Mononuclear cell (primary cell): ENCODE data around the gene GMPS. TPM values are rescaled to one million over a fixed set of nuclear protein-coding genes. Genes with fewer than 3 reads are reported as not detected.
"Not testable (repeated sequence)": the region's sequence is repeated elsewhere in the genome, so short reads cannot be mapped to it uniquely, and the experiment has no call there.

Experiments
- H3K27me3 ChIP-seq: 2 replicates; pipeline ENCODE4 v1.6.0; 2011; ENCODE audit warnings: low read length, control low read depth; ENCODE audit not compliant: insufficient read depth
- H3K4me1 ChIP-seq: 2 replicates; pipeline ENCODE4 v1.5.1; 2011; ENCODE audit warnings: mild to moderate bottlenecking, low read length, control low read depth; ENCODE audit not compliant: insufficient read depth
- H3K4me3 ChIP-seq: 2 replicates; pipeline ENCODE4 v1.5.1; 2011; ENCODE audit warnings: mild to moderate bottlenecking, low read length, moderate library complexity
- H3K9me3 ChIP-seq: 2 replicates; pipeline ENCODE4 v1.5.1; 2011; ENCODE audit warnings: low read depth, mild to moderate bottlenecking, control low read depth, low read length
- total RNA-seq: library from RNA; depleted of rRNA; stranded (reverse); fragments of >200 nt; gene quantifications from one replicate; pipeline ENCODE4 v1.2.3, GENCODE V29; 2012

GMPS gene
- total RNA-seq, 1 donor: 43.6 TPM

DNA sequence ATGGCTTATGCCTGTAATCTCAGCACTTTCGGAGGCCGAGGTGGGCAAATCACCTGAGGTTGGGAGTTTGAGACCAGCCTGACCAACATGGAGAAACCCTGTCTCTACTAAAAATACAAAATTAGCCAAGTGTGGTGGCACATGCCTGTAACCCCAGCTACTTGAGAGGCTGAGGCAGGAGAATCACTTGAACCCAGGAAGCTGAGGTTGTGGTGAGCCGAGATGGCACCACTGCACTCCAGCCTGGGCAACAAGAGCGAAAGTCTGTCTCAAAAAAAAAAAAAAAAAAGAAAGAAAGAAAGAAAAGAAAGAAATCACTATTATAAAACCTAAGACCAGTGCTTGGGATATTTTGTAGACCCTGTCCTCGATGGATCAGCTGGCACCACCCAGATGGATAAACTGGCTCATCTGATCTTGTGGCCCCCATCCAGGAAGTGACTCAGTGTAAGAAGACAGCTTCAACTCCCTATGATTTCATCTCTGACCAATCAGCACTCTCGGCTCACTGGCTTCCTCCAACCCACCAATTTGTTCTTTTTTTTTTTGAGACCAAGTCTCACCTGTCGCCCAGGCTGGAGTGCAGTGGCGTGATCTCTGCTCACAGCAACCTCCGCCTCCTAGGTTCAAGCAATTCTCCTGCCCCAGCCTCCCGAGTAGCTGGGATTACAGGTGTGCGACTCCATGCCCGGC lies 8.0 kb upstream of the GMPS start:
- H3K27me3 ChIP-seq, H3K9me3 ChIP-seq, H3K4me3 ChIP-seq: not testable (repeated sequence)
- peaks cover 14% of the 10 kb centered on the region for H3K4me1 ChIP-seq

DNA sequence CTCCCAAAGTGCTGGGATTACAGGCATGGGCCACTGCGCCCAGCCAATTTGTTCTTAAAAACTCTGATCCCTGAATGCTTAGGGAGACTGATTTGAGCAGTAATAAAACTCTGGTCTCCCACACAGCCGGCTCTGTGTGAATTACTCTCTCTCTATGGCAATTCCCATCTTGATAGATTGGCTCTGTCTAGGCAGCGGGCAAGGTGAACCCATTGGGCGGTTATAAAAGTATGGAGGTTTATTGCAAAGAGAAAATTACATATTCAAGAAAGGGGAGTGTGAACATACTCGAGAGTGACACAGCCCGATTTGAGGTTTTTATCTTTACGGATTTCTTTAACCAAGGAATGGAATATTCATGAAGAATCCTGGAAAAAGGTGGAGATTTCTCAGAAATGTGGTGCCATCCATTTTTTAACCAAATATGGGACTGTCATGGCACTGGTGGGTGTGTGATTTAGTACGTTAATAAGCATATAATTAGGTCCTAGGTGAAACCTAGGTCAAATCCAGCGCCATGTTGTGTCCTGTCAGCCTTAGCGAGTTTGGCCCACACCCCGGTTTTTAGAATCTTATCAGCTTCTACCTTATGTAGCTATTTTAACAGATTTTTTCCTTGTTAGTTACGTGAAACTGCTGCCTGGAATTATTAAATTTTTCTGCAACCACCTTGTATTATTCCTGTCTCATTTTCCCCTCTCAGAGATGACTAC lies 7.2 kb upstream of the GMPS start:
- H3K27me3 ChIP-seq: no peaks in the 10 kb centered on the region
- peaks cover 14% of the 10 kb centered on the region for H3K4me1 ChIP-seq
- no peaks in the 10 kb centered on the region for H3K9me3 ChIP-seq
- H3K4me3 ChIP-seq: no peak overlapping the region

DNA sequence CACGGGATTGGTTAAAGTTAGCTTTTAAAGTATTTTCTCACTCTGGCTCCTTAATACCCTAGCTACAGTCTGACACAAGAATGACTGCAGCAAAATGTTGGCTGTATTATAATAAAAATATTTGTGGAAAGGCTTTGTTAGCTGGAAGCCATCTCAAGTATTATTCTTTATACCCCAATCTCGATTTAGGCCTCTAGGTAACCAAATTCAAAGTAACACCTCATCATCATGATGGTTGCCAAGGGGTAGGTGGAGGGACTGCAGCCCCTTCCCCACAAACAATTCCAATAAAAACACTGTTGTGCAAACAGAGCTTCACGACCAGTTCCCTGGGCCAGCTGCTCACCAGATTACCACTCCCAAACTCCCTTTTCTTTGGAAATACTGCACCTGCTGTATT lies 759 bp upstream of the GMPS start:
- Histone ChIP-seq H3K4me3 (peak overlapping the region; percentile 87), H3K4me1 (peaks cover 24% of the 10 kb centered on the region), H3K9me3 (no peaks in the 10 kb centered on the region), H3K27me3 (no peaks in the 10 kb centered on the region)

DNA sequence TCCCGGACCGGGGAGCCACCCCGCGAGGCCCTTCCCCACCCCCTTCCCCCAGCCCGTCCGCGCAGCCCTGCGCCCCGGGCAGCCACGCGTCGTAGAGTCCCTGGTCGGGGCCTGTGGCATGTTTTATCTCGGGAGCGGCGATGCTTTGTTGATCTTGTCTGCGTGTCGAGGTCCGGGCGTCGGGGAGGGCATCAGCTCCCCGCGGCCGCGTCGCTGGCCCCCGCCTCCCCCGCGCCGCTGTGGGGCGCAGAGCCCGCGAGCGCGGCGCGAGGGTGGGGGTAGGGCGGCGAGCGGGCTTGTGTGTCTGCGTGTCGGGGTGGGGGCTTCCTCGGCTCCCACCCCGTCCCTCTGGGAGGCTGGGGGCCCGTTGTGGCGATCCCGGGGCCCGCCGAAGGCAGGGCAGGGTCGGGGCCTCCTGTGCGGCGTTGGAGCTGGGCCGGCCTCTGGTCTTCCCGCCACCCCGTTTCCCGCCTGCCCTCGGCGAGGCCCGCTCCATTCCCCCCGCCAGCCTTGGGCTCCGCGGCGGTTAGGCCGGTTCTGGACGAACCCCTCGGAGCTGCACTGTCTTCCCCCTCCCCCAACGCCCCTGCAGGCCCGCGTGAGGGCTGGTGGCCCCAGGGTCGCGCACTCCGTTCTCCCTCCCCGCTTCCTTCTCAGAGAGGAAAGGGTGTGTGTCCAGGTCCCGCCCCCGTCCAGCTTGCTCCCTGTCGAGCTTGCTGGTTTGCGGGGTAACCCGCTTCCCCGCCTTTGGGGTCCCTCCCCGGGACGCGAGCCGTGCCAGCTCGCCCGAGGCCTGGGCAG lies 695 bp downstream of the GMPS start:
- Histone ChIP-seq H3K9me3 (no peaks in the 10 kb centered on the region), H3K4me3 (peak overlapping the region; percentile 87), H3K4me1 (peaks cover 24% of the 10 kb centered on the region), H3K27me3 (no peaks in the 10 kb centered on the region)

DNA sequence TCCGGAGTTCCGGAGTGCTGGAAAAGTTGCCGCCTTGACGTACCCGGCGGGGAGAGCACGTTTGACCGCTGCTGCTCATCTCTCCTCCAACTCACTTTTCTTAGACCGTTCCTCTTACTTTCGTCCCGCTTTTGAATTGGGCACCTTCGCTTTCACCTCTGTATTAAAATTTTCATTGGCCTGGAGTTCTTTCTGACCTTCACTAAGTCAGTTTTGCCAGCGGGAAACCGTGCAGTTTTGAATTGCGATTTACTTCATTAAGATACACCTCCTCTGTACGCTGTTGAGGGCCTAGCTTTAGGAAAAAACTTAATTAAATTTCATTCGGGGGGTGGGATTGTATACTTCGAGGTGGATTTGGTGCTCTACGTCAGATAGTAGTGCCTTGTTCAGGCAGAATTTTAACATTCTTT lies 1.3 kb downstream of the GMPS start:
- Histone ChIP-seq H3K4me3 (peak overlapping the region; percentile 87), H3K9me3 (no peaks in the 10 kb centered on the region), H3K4me1 (peaks cover 24% of the 10 kb centered on the region), H3K27me3 (no peaks in the 10 kb centered on the region)

DNA sequence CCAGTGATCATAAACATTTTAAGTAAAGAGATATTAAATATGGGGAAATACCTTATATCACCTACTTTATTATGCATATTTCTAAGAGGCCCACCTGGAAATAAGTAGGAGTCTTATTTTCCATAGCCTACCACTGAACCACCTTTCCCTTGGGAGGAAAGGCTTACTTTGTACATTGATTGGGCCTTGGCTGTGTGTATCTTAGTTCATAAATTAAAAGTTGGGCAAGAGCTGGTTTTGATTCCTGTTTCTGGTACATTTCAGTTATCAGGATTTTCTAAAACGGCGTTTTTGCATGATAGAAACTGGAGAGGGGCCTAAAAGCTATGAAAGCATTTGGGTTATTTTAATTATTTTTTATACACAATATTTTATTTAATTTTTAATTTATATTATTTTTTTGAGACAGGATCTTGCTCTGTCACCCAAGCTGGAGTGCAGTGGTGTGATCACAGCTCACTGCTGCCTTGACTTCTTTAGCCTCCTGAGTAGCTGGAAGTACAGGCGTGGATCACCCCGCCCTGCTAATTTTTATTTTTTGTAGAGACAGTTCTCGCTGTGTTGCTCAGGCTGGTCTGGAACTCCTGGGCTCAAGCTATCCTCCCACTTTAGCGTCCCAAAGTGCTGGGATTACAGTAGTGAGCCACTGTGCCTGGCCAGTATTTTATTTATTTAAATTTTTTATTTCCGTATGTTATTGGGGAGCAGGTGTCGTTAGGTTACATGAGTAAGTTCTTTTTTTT lies 2.6 kb downstream of the GMPS start:
- Histone ChIP-seq H3K4me1 (peaks cover 24% of the 10 kb centered on the region), H3K9me3 (no peaks in the 10 kb centered on the region), H3K4me3 (no peak overlapping the region), H3K27me3 (no peaks in the 10 kb centered on the region)

DNA sequence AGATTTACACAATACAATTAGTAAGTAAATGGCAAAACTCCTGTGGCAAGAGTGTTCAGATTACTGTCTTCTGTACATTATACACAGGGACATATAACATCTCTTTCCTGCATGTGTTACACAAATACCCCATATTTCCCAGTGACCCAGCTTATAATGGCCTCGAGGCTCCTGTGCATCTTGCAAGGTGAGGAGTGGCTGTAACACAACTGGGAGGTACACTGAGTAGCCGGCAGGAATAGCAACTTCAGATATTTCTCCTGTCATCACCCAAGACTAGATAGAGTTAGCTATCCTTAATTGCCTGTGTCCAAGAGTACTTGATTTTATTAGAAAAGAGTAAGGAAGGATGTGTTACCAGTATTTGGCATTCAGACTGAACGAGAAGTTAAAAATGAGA lies 5.6 kb downstream of the GMPS start:
- peaks cover 20% of the 10 kb centered on the region for H3K4me1 ChIP-seq

DNA sequence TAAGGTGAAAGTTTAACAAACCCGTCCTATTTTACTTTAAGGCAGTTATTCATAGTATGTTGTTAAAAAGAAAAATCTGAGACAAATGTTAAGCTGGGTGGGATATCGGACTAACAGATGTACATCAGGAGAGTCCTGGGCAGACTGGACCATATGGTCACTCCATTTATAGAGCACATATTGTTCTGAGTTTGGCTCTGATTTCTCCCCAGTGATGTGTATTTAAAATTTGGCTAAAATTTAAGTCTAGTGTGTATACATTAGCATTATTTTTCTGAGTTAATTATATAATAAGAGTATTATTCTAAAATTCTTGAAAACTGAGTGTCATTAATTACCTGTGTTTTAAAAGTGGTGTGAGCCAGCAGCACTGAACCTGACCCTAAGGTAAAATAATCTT lies 6.1 kb downstream of the GMPS start:
- Histone ChIP-seq H3K9me3 (no peaks in the 10 kb centered on the region), H3K4me3 (no peak overlapping the region), H3K27me3 (no peaks in the 10 kb centered on the region), H3K4me1 (peaks cover 20% of the 10 kb centered on the region)

More for the DNA sequence above, 5.6 kb downstream of the GMPS start:
- Histone ChIP-seq H3K9me3 (no peaks in the 10 kb centered on the region), H3K4me3 (no peak overlapping the region), H3K27me3 (no peaks in the 10 kb centered on the region)

DNA sequence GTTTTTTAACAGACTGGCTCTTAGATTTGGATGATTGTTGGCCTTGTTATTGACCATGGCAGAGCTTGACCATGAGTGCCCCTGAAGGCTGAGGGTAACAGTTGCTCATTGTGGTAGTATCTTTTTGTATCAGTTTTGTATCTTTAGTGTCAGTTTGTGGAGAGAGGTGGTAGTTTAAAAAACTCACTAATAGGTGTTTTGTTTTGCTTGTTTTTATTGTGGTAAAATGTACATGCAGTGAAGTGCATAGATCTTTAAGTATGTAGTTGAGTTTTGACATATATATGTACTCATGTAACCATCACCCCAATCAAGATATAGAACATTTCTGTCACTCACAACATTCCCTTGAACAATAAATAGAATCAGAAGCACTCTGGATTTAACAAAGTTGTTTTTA lies 9.8 kb downstream of the GMPS start:
- H3K9me3 ChIP-seq: no peaks in the 10 kb centered on the region
- no peaks in the 10 kb centered on the region for H3K27me3 ChIP-seq
- H3K4me1 ChIP-seq: peaks cover 5% of the 10 kb centered on the region
- no peak overlapping the region for H3K4me3 ChIP-seq

DNA sequence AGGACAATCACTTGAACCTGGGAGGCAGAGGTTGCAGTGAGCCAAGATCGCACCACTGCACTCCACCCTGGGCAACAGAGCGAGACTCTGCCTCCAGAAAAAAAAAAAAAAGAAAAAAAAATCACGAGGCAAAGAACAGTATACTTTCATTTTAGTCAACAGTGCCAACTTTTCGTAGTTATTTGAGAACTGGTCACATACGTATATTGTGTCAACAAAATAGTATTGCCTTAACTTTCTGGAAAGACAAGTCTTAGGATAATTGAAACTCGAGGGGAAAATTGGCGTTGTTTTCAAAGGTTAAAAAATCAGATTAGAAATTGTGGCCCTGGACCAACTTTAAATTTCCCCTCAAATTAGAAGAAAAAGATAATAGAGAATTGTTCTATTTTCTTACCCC lies 13.8 kb downstream of the GMPS start:
- H3K9me3 ChIP-seq: no peaks in the 10 kb centered on the region
- no peak overlapping the region for H3K4me3 ChIP-seq

DNA sequence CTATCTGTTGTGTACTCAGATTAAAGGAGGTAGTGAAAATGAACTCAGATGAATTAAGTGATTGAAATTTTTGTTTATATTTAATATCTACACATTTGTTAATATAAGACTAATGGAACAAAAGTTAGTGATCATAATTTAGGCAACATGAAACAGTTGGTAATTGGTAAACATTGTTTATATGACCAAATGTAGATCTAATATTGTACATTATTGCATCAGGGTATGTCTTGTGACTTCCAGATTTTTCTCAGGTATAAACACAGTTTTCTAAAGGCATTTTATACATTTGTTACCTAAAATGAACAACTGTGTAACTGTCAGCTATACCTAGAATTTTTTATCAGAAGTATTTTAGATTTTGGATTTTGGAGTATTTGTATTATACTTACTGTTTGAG lies 14.8 kb downstream of the GMPS start:
- Histone ChIP-seq H3K27me3 (no peaks in the 10 kb centered on the region), H3K9me3 (no peaks in the 10 kb centered on the region), H3K4me1 (peaks cover 16% of the 10 kb centered on the region), H3K4me3 (no peak overlapping the region)

More for the DNA sequence above, 13.8 kb downstream of the GMPS start:
- peaks cover 14% of the 10 kb centered on the region for H3K4me1 ChIP-seq
- H3K27me3 ChIP-seq: no peaks in the 10 kb centered on the region

DNA sequence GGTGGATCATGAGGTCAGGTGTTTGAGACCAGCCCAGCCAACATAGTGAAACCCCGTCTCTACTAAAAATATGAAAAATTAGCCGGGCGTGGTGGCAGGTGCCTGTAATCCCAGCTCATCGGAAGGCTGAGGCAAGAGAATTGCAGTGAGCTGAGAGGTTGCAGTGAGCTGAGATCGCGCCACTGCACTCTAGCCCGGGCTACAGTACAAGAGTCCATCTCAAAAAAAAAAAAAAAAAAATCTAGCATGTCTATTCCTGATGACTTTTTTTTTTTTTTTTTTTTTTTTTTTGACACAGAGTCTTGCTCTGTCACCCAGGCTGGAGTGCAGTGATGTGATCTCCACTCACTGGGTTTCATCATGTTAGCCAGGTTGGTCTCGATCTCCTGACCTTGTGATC lies 15.9 kb downstream of the GMPS start:
- not testable (repeated sequence) for H3K27me3 ChIP-seq, H3K9me3 ChIP-seq, H3K4me3 ChIP-seq
- peaks cover 16% of the 10 kb centered on the region for H3K4me1 ChIP-seq

DNA sequence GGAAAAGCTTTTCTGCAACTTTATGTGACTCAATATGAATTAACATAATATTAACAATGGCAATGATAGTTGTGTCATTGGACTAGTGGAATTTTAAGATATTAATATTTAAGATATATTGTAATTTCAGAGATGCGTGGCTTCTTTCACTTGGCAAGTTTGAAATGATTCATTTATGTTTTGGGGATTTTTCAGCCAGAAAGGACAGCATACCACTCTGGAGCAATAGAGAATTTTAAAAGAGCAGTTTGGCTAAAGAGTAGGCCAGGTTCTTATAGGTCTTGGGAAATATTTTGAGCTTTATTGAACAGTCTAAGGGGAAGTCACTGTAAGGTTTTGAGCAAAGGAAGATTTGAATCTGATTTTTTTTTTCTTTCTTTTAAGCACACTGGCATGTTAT lies 16.5 kb downstream of the GMPS start:
- peaks cover 11% of the 10 kb centered on the region for H3K4me1 ChIP-seq

DNA sequence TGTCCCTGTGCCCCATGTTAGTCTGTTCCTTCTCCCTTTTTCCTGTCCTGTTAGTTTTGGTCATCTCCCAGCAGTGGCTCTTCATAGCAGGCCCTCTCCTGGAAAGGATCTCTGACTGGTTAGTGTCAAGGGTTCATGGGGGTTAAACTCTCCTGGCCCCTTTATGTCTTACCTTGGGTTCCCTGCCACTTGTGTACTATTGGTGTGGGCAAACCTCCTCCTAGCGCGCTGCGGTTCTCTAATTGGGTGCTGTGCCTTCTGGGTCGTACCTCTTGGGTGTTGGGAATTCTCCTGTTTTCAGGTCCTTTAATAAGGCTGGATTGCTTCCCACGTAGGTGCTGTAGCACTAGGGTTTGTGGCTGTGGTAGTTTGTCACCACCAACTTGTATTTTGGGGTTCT lies 18.8 kb downstream of the GMPS start:
- Histone ChIP-seq H3K4me3 (no peak overlapping the region), H3K27me3 (no peaks in the 10 kb centered on the region), H3K4me1 (peaks cover 11% of the 10 kb centered on the region), H3K9me3 (no peaks in the 10 kb centered on the region)

More for the DNA sequence above, 16.5 kb downstream of the GMPS start:
- H3K27me3 ChIP-seq: no peaks in the 10 kb centered on the region
- no peaks in the 10 kb centered on the region for H3K9me3 ChIP-seq
- H3K4me3 ChIP-seq: no peak overlapping the region

DNA sequence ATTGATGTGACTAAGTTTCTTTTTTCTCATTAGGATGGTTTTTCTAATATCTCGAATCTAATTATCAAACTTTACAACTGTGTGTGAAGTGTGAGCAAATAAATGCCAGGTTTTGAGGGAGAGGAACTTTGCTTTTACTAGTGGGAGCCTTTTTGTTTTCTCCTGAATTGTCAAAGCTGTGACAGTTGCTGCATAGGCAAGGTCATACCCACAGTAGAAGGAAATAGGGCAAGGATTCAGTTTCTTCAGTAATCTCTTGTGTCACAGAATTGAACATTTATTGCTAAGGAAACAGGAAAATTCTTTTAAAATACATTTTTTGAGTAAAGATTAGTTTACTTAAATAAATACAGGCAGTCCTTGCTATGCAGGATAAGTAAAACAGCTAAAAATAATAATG lies 19.5 kb downstream of the GMPS start:
- Histone ChIP-seq H3K4me1 (peaks cover 11% of the 10 kb centered on the region), H3K4me3 (no peak overlapping the region)

More for the DNA sequence above, 19.5 kb downstream of the GMPS start:
- H3K27me3 ChIP-seq: no peaks in the 10 kb centered on the region
- H3K9me3 ChIP-seq: no peaks in the 10 kb centered on the region
